AG04449 (cell line): ENCODE results near the gene PALB2.
"Not testable (repeated sequence)": the region's sequence is repeated elsewhere in the genome, so short reads cannot be mapped to it uniquely, and the experiment has no call there.

ENCODE experiments used
- CTCF ChIA-PET: fragments of 350-600 bp; formaldehyde crosslinking; extraction: SDS; loops from one replicate; lab custom pipeline; 2021; ENCODE audit warnings: antibody characterized with exemption; lab: Yijun Ruan, JAX
- POLR2A ChIA-PET: fragments of 400-600, 350-600 bp; formaldehyde crosslinking; extraction: SDS; loops from one replicate; lab custom pipeline; 2020; ENCODE audit warnings: antibody characterized with exemption, inconsistent platforms; lab: Yijun Ruan, JAX
- DNase-seq: peaks from one replicate; pipeline ENCODE4 v3.0.0-alpha.2; 2010; ENCODE audit warnings: low read depth, low spot score
- H3K4me3 ChIP-seq: 2 replicates; pipeline ENCODE4 v1.5.1; 2011; ENCODE audit warnings: low read depth, mild to moderate bottlenecking, control low read depth, low read length
- CTCF ChIP-seq: IDR thresholded peaks from one replicate; pipeline ENCODE4 v1.5.1; 2011; ENCODE audit warnings: mild to moderate bottlenecking, moderate library complexity, low read length, control low read depth, inconsistent platforms; ENCODE audit not compliant: insufficient read depth; ENCODE audit errors: missing control alignments

The PALB2 gene

GRCh38 chr16:23595246-23595950 is 45.7 kb downstream of the PALB2 start:
- CTCF ChIA-PET = interaction anchor here (0.9 to 3.0 kb wide), 6 partner anchors 7 to 55 kb away, joined by 3 to 18 read pairs (median 4); partner anchors contain the start of genes EARS2 and UBFD1
- POLR2A ChIA-PET = no interaction called here
- TF ChIP-seq CTCF = no peak
- H3K4me3 ChIP-seq = peak overlapping the region; percentile 95
- DNase-seq = no peak

- CTCF ChIA-PET = interaction anchor here (1.2 kb wide), 1 partner anchor 37 kb away, joined by 3 read pairs; the partner anchor contains the start of genes EARS2 and UBFD1
- TF ChIP-seq CTCF = no peak
Measured at GRCh38 chr16:23594186-23594585, 46.9 kb downstream of the PALB2 start.

GRCh38 chr16:23590181-23590580 is 50.9 kb downstream of the PALB2 start:
- ChIA-PET CTCF (no interaction called here), POLR2A (no interaction called here)
- DNase-seq = no peak
- TF ChIP-seq CTCF = no peak
- H3K4me3 ChIP-seq = no peak overlapping the region

More at GRCh38 chr16:23594186-23594585, 46.9 kb downstream of the PALB2 start:
- no peak overlapping the region for H3K4me3 ChIP-seq
- POLR2A ChIA-PET = no interaction called here
- DNase-seq = no peak

DNA sequence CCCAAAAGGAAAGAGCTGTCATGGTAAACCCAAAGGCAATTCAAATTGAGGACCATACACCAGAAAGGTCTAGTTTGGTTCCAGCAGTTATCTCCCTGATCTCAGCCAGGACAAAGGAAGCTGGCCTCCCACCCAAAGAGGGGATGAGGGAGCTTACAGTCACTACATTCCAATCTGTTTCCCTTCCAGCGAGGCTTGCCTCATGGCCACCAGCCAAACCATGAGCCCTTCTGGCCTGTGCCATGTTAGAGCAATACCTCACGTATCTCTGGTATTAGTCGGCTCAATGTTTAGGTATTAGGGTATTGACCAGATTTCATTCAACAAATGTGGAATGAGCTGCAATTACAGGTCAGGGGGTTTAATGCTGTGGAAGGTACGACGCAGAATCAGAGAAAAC is 53.4 kb downstream of the PALB2 start:
- POLR2A ChIA-PET = interaction anchor here (0.8 to 1.0 kb wide), 2 partner anchors 13 to 30 kb away, joined by 3 to 6 read pairs; partner anchors contain the start of genes EARS2 and UBFD1
- CTCF ChIA-PET = interaction anchor here (1.0 to 2.3 kb wide), 2 partner anchors 10 to 32 kb away, joined by 4 to 23 read pairs; partner anchors contain the start of gene NDUFAB1
- DNase-seq = peak; percentile 73
- no peak overlapping the region for H3K4me3 ChIP-seq
- no peak for TF ChIP-seq CTCF

- ChIA-PET CTCF (interaction anchor here (1.0 to 1.9 kb wide), 3 partner anchors 8 to 27 kb away, joined by 4 to 6 read pairs (median 5); partner anchors contain the start of genes NDUFAB1 and UBFD1), POLR2A (interaction anchor here (1.0 kb wide), 1 partner anchor 27 kb away, joined by 4 read pairs; the partner anchor contains the start of gene UBFD1)
- no peak for TF ChIP-seq CTCF
- DNase-seq = no peak
- H3K4me3 ChIP-seq = no peak overlapping the region
Measured at GRCh38 chr16:23584186-23585076, 56.7 kb downstream of the PALB2 start.

GRCh38 chr16:23583271-23583670 is 57.8 kb downstream of the PALB2 start:
- H3K4me3 ChIP-seq, CTCF ChIA-PET, DNase-seq, POLR2A ChIA-PET: not testable (repeated sequence)
